H9 (cell line): Measurements from ENCODE around the gene PEA15. TPM values are rescaled to one million over a fixed set of nuclear protein-coding genes. Genes with fewer than 3 reads are reported as not detected.

Experiments used
- DNase-seq: peaks from one replicate; pipeline ENCODE4 v3.0.0-alpha.2; 2017
- H2AFZ ChIP-seq: one replicate; pipeline ENCODE4 v1.6.1; 2013; ENCODE audit warnings: mild to moderate bottlenecking, low read length, control low read depth, moderate library complexity
- H2AK5ac ChIP-seq: 2 replicates; pipeline ENCODE4 v1.6.1; 2013; ENCODE audit warnings: low read length, control low read depth, mixed read lengths; ENCODE audit not compliant: insufficient read length
- H2BK120ac ChIP-seq: one replicate; pipeline ENCODE4 v1.6.1; 2013; ENCODE audit warnings: low read depth, mild to moderate bottlenecking, low read length, control low read depth, inconsistent platforms; ENCODE audit not compliant: poor library complexity, severe bottlenecking
- H2BK12ac ChIP-seq: 2 replicates; pipeline ENCODE4 v1.6.1; 2013; ENCODE audit warnings: low read length, control low read depth, mixed read lengths, low read depth; ENCODE audit not compliant: insufficient read length
- H2BK15ac ChIP-seq: 2 replicates; pipeline ENCODE4 v1.6.1; 2013; ENCODE audit warnings: low read depth, low read length, control low read depth
- H2BK20ac ChIP-seq: one replicate; pipeline ENCODE4 v1.6.1; 2013; ENCODE audit warnings: low read depth, mild to moderate bottlenecking, low read length, control low read depth, inconsistent platforms; ENCODE audit not compliant: poor library complexity, severe bottlenecking
- H2BK5ac ChIP-seq: 2 replicates; pipeline ENCODE4 v1.6.1; 2013; ENCODE audit warnings: low read length, control low read depth, mixed read lengths; ENCODE audit not compliant: insufficient read length
- H3K14ac ChIP-seq: 2 replicates; pipeline ENCODE4 v1.6.1; 2013; ENCODE audit warnings: low read length, control low read depth; ENCODE audit not compliant: insufficient read depth
- H3K18ac ChIP-seq: 2 replicates; pipeline ENCODE4 v1.6.1; 2013; ENCODE audit warnings: low read depth, mild to moderate bottlenecking, mixed read lengths, low read length, control low read depth; ENCODE audit not compliant: insufficient read length
- H3K23ac ChIP-seq: 2 replicates; pipeline ENCODE4 v1.6.1; 2013; ENCODE audit warnings: low read length, control low read depth, mixed read lengths, low read depth; ENCODE audit not compliant: insufficient read length
- H3K23me2 ChIP-seq: 2 replicates; pipeline ENCODE4 v1.6.1; 2013; ENCODE audit warnings: low read depth, mild to moderate bottlenecking, mixed read lengths, low read length, control low read depth; ENCODE audit not compliant: insufficient read length, poor library complexity, severe bottlenecking
- H3K27ac ChIP-seq: 2 replicates; pipeline ENCODE4 v1.5.1; 2013; ENCODE audit warnings: low read length, control low read depth, mixed read lengths, low read depth; ENCODE audit not compliant: insufficient read length
- H3K27me3 ChIP-seq: 2 replicates; pipeline ENCODE4 v1.6.1; 2013; ENCODE audit warnings: low read length, control low read depth, inconsistent platforms; ENCODE audit not compliant: insufficient read depth
- H3K4ac ChIP-seq: 2 replicates; pipeline ENCODE4 v1.6.1; 2013; ENCODE audit warnings: low read depth, mild to moderate bottlenecking, control low read depth, inconsistent platforms, low read length, moderate library complexity
- H3K4me1 ChIP-seq: 2 replicates; pipeline ENCODE4 v1.6.1; 2013; ENCODE audit warnings: low read length, control low read depth, inconsistent platforms; ENCODE audit not compliant: insufficient read depth
- H3K4me2 ChIP-seq: 2 replicates; pipeline ENCODE4 v1.6.1; 2013; ENCODE audit warnings: low read length, control low read depth, mixed read lengths; ENCODE audit not compliant: insufficient read length, insufficient read depth
- H3K56ac ChIP-seq: 2 replicates; pipeline ENCODE4 v1.6.1; 2013; ENCODE audit warnings: low read depth, mild to moderate bottlenecking, mixed read lengths, low read length, control low read depth; ENCODE audit not compliant: insufficient read length
- H3K79me1 ChIP-seq: 2 replicates; pipeline ENCODE4 v1.6.1; 2013; ENCODE audit warnings: low read depth, mild to moderate bottlenecking, moderate library complexity, low read length, control low read depth, inconsistent platforms; ENCODE audit not compliant: insufficient read depth, poor library complexity, severe bottlenecking
- H3K79me2 ChIP-seq: 2 replicates; pipeline ENCODE4 v1.6.1; 2013; ENCODE audit warnings: low read length, control low read depth, inconsistent platforms; ENCODE audit not compliant: insufficient read depth
- H3K9ac ChIP-seq: 2 replicates; pipeline ENCODE4 v1.6.1; 2013; ENCODE audit warnings: low read length, control low read depth, mixed read lengths; ENCODE audit not compliant: insufficient read length; ENCODE audit errors: extremely low read depth
- H3K9me3 ChIP-seq: one replicate; pipeline ENCODE4 v1.6.1; 2013; ENCODE audit warnings: low read depth, low read length, inconsistent platforms; ENCODE audit not compliant: control insufficient read depth
- H3T11ph ChIP-seq: one replicate; pipeline ENCODE4 v1.6.1; 2013; ENCODE audit warnings: mild to moderate bottlenecking, low read length, control low read depth, inconsistent platforms
- H4K20me1 ChIP-seq: one replicate; pipeline ENCODE4 v1.6.1; 2013; ENCODE audit not compliant: control insufficient read depth, insufficient read length, insufficient read depth
- H4K5ac ChIP-seq: 2 replicates; pipeline ENCODE4 v1.6.1; 2013; ENCODE audit warnings: low read depth, mild to moderate bottlenecking, mixed read lengths, low read length, control low read depth; ENCODE audit not compliant: insufficient read length
- H4K8ac ChIP-seq: replicated peaks from 2 replicates; pipeline ENCODE4 v1.6.1; 2013; ENCODE audit warnings: low read length, control low read depth, mixed read lengths, low read depth; ENCODE audit not compliant: insufficient read length
- H4K91ac ChIP-seq: 2 replicates; pipeline ENCODE4 v1.6.1; 2013; ENCODE audit warnings: low read depth, mild to moderate bottlenecking, moderate library complexity, mixed read lengths, low read length, control low read depth; ENCODE audit not compliant: insufficient read length
- H3K27ac Mint-ChIP-seq, 3 experiments: 2 replicates in 2 of 3; 3 replicates in 1 of 3; pipeline ENCODE4 v1.8.0; 2020 to 2021; ENCODE audit warnings: mixed read lengths in 3 of 3, mild to moderate bottlenecking in 1 of 3, moderate library complexity in 1 of 3
- H3K27me3 Mint-ChIP-seq: 2 replicates; pipeline ENCODE4 v1.8.0; 2021; ENCODE audit warnings: low read depth, mild to moderate bottlenecking, moderate library complexity, mixed read lengths
- H3K36me3 Mint-ChIP-seq, 3 experiments: 2 replicates in 2 of 3; 3 replicates in 1 of 3; pipeline ENCODE4 v1.8.0; 2020 to 2021; ENCODE audit warnings: low read depth in 3 of 3, mixed read lengths in 3 of 3; ENCODE audit not compliant: insufficient read depth in 1 of 3
- H3K4me1 Mint-ChIP-seq, 2 experiments: 2 replicates each; pipeline ENCODE4 v1.8.0; 2020; ENCODE audit warnings: mixed read lengths in 2 of 2
- H3K4me3 Mint-ChIP-seq, 2 experiments: 2 replicates in 1 of 2; 3 replicates in 1 of 2; pipeline ENCODE4 v1.8.0; 2020 to 2021; ENCODE audit warnings: mild to moderate bottlenecking in 2 of 2, mixed read lengths in 2 of 2, moderate library complexity in 1 of 2
- H3K9me3 Mint-ChIP-seq, 2 experiments: 2 replicates in 1 of 2; 3 replicates in 1 of 2; pipeline ENCODE4 v1.8.0; 2020; ENCODE audit warnings: mild to moderate bottlenecking in 2 of 2, mixed read lengths in 2 of 2, moderate library complexity in 1 of 2
- CTCF ChIP-seq: fragments of 200-600 bp; sonication (generic); conservative IDR thresholded peaks from 3 replicates; pipeline ENCODE4 v1.8.0; 2021; ENCODE audit warnings: antibody characterized with exemption, mild to moderate bottlenecking
- WGBS: extraction: QIAGEN DNeasy Blood & Tissue Kit; methylation state at CpG from one replicate; pipeline ENCODE4 v1.1.7; 2013; ENCODE audit warnings: missing lambda C conversion rate, low lambda C conversion rate, mixed read lengths; ENCODE audit not compliant: insufficient read length; ENCODE audit errors: extremely low coverage; 5-methylcytosine and 5-hydroxymethylcytosine counted together
- total RNA-seq: library from RNA; stranded (reverse); gene quantifications from 2 replicates; pipeline ENCODE4 v1.2.1, GENCODE V29; 2021

The PEA15 gene
- total RNA-seq, 1 experiment from 2014 or later = 82.1 TPM

- no peaks in the 10 kb centered on the region for H3K79me1 ChIP-seq
- no peak overlapping the region for H2BK120ac ChIP-seq
- H2BK15ac ChIP-seq = no peak overlapping the region
- Mint-ChIP-seq H3K4me3 (no peak overlapping the region), H3K27ac (no peak overlapping the region), H3K36me3 (no peaks in the 10 kb centered on the region; a peak in 1 of 7 replicates), H3K9me3 (no peaks in the 10 kb centered on the region), H3K27me3 (peaks cover 15% of the 10 kb centered on the region), H3K4me1 (peaks cover 13 to 15% of the 10 kb centered on the region in 2 experiments)
- no peaks in the 10 kb centered on the region for H3K23me2 ChIP-seq
- no peak overlapping the region for H2BK5ac ChIP-seq
- H4K8ac ChIP-seq = no peak overlapping the region
- no peak overlapping the region for H3T11ph ChIP-seq
- TF ChIP-seq CTCF = no peak
- no CpG with 5 or more reads among the region's 4 CpGs for WGBS
- H4K91ac ChIP-seq = no peak overlapping the region
- no peak overlapping the region for H3K4ac ChIP-seq
- no peaks in the 10 kb centered on the region for H4K20me1 ChIP-seq
- no peaks in the 10 kb centered on the region for H3K9me3 ChIP-seq
- H3K79me2 ChIP-seq = no peaks in the 10 kb centered on the region
- no peak overlapping the region for H2BK20ac ChIP-seq
- H2AK5ac ChIP-seq = no peak overlapping the region
- no peaks in the 10 kb centered on the region for H3K27me3 ChIP-seq
- H3K27ac ChIP-seq = no peak overlapping the region
- no peak overlapping the region for H2BK12ac ChIP-seq
- H3K14ac ChIP-seq = no peak overlapping the region
- no peak overlapping the region for H3K9ac ChIP-seq
- H3K23ac ChIP-seq = no peak overlapping the region
- H3K18ac ChIP-seq = no peak overlapping the region
- no peak overlapping the region for H3K56ac ChIP-seq
- no peak overlapping the region for H4K5ac ChIP-seq
- H3K4me1 ChIP-seq = no peaks in the 10 kb centered on the region; the same call in 1 of the 2 replicates
- no peak overlapping the region for H3K4me2 ChIP-seq
- no peak overlapping the region for H2AFZ ChIP-seq
- DNase-seq = no peak
Observed at GRCh38 chr1:160179336-160179735, 25.8 kb upstream of the PEA15 start.
